Spinal cord (tissue), 10 donors: Measurements from ENCODE around the gene CACNG4. TPM values are rescaled to one million over a fixed set of nuclear protein-coding genes. Genes with fewer than 3 reads are reported as not detected.
"Not testable (repeated sequence)": the region's sequence is repeated elsewhere in the genome, so short reads cannot be mapped to it uniquely, and the experiment has no call there.

Experiments
- DNase-seq, 6 donors: peaks; one replicate each; pipeline versions ENCODE4 v3.0.0 to v3.0.0-alpha.2; 2013 to 2015; ENCODE audit warnings: low spot score in 6 of 6, low read depth in 4 of 6
- H3K27ac ChIP-seq: one replicate; pipeline ENCODE4 v1.5.1; 2013; ENCODE audit warnings: low read depth, low read length, control low read depth
- H3K27me3 ChIP-seq: one replicate; pipeline ENCODE4 v1.6.1; 2013; ENCODE audit warnings: low read length; ENCODE audit not compliant: control insufficient read depth, insufficient read depth
- H3K36me3 ChIP-seq: one replicate; pipeline ENCODE4 v1.6.1; 2013; ENCODE audit warnings: low read length; ENCODE audit not compliant: control insufficient read depth, insufficient read depth
- H3K4me1 ChIP-seq: one replicate; pipeline ENCODE4 v1.6.1; 2013; ENCODE audit warnings: low read length; ENCODE audit not compliant: control insufficient read depth, insufficient read depth
- H3K4me3 ChIP-seq: one replicate; pipeline ENCODE4 v1.5.1; 2013; ENCODE audit warnings: low read depth, low read length, control low read depth
- H3K9me3 ChIP-seq: one replicate; pipeline ENCODE4 v1.6.1; 2013; ENCODE audit warnings: low read length; ENCODE audit not compliant: control insufficient read depth, insufficient read depth
- WGBS: methylation state at CpG from one replicate; pipeline ENCODE4 v1.1.5; 2013; ENCODE audit warnings: missing lambda C conversion rate; ENCODE audit not compliant: insufficient coverage; 5-methylcytosine and 5-hydroxymethylcytosine counted together
- polyA plus RNA-seq, 2 donors: library from polyadenylated mRNA; unstranded; fragments of 120-200 nt; gene quantifications; one replicate each; pipeline ENCODE4 v1.2.1, GENCODE V29; 2013; ENCODE audit not compliant: insufficient read length in 2 of 2
- total RNA-seq, 2 donors: library from RNA; depleted of rRNA in 1 of 2; stranded (reverse); fragments of 120-200 nt in 1 of 2; fragments of >200 nt in 1 of 2; gene quantifications; one replicate each; pipeline versions ENCODE4 v1.2.3 to v1.2.4, GENCODE V29; 2013 to 2014
- donor health status: healthy.

CACNG4 gene
- total and polyA plus RNA-seq, 4 donors, result 19.7 to 161 (median 86.1) TPM

GRCh38 chr17:66967837-66968543 is 3.5 kb downstream of the CACNG4 start:
- H3K9me3 ChIP-seq, result no peaks in the 10 kb centered on the region

GRCh38 chr17:66968916-66969315 is 4.4 kb downstream of the CACNG4 start:
- WGBS, result 69% methylated on average over 4 of the region's 4 CpGs
- no peak overlapping the region for H3K27ac ChIP-seq
- H3K27me3 ChIP-seq, result no peaks in the 10 kb centered on the region

More at GRCh38 chr17:66967837-66968543, 3.5 kb downstream of the CACNG4 start:
- H3K4me1 ChIP-seq, result peaks cover 52% of the 10 kb centered on the region
- peaks cover 42% of the 10 kb centered on the region for H3K36me3 ChIP-seq
- H3K27me3 ChIP-seq, result no peaks in the 10 kb centered on the region
- no peak overlapping the region for H3K4me3 ChIP-seq
- 51% methylated on average over 10 of the region's 10 CpGs for WGBS
- no peak overlapping the region for H3K27ac ChIP-seq
- DNase-seq, result peak in 2 of 6 donors; percentile 50 to 52

GRCh38 chr17:66970140-66970539 is 5.6 kb downstream of the CACNG4 start:
- Histone ChIP-seq H3K36me3 (peaks cover 59% of the 10 kb centered on the region), H3K4me3 (no peak overlapping the region), H3K4me1 (peaks cover 61% of the 10 kb centered on the region), H3K27ac (no peak overlapping the region), H3K9me3 (no peaks in the 10 kb centered on the region), H3K27me3 (no peaks in the 10 kb centered on the region)
- WGBS, result 89% methylated on average over 6 of the region's 6 CpGs
- DNase-seq, result no peak

More at GRCh38 chr17:66968916-66969315, 4.4 kb downstream of the CACNG4 start:
- no peaks in the 10 kb centered on the region for H3K9me3 ChIP-seq
- DNase-seq, result no peak
- peaks cover 52% of the 10 kb centered on the region for H3K36me3 ChIP-seq
- no peak overlapping the region for H3K4me3 ChIP-seq
- peaks cover 52% of the 10 kb centered on the region for H3K4me1 ChIP-seq

GRCh38 chr17:66970797-66971196 is 6.3 kb downstream of the CACNG4 start:
- 77% methylated on average over 5 of the region's 6 CpGs for WGBS
- peaks cover 64% of the 10 kb centered on the region for H3K4me1 ChIP-seq
- no peak for DNase-seq
- no peaks in the 10 kb centered on the region for H3K27me3 ChIP-seq
- no peaks in the 10 kb centered on the region for H3K9me3 ChIP-seq
- no peak overlapping the region for H3K4me3 ChIP-seq
- no peak overlapping the region for H3K27ac ChIP-seq
- peaks cover 62% of the 10 kb centered on the region for H3K36me3 ChIP-seq

GRCh38 chr17:66971264-66971663 is 6.8 kb downstream of the CACNG4 start:
- H3K9me3 ChIP-seq, result no peaks in the 10 kb centered on the region
- H3K36me3 ChIP-seq, result peaks cover 66% of the 10 kb centered on the region
- H3K4me1 ChIP-seq, result peaks cover 64% of the 10 kb centered on the region
- no peak overlapping the region for H3K27ac ChIP-seq
- no peaks in the 10 kb centered on the region for H3K27me3 ChIP-seq
- H3K4me3 ChIP-seq, result no peak overlapping the region
- WGBS, result 79% methylated on average over 6 of the region's 6 CpGs
- no peak for DNase-seq

GRCh38 chr17:66971730-66972441 is 7.4 kb downstream of the CACNG4 start:
- Histone ChIP-seq H3K27ac (no peak overlapping the region), H3K27me3 (no peaks in the 10 kb centered on the region), H3K4me3 (no peak overlapping the region), H3K4me1 (peaks cover 64% of the 10 kb centered on the region), H3K9me3 (no peaks in the 10 kb centered on the region), H3K36me3 (peaks cover 71% of the 10 kb centered on the region)
- DNase-seq, result no peak
- WGBS, result 89% methylated on average over 15 of the region's 15 CpGs

GRCh38 chr17:66972442-66972830 is 7.9 kb downstream of the CACNG4 start:
- WGBS, result 84% methylated on average over 9 of the region's 10 CpGs
- Histone ChIP-seq H3K36me3 (peaks cover 72% of the 10 kb centered on the region), H3K4me1 (peaks cover 63% of the 10 kb centered on the region)
- not testable (repeated sequence) for H3K27ac ChIP-seq, H3K4me3 ChIP-seq, DNase-seq, H3K9me3 ChIP-seq, H3K27me3 ChIP-seq

GRCh38 chr17:66975188-66975587 is 10.7 kb downstream of the CACNG4 start:
- no peak overlapping the region for H3K27ac ChIP-seq
- H3K4me3 ChIP-seq, result no peak overlapping the region
- H3K4me1 ChIP-seq, result peaks cover 59% of the 10 kb centered on the region
- peaks cover 66% of the 10 kb centered on the region for H3K36me3 ChIP-seq
- H3K9me3 ChIP-seq, result no peaks in the 10 kb centered on the region
- whole genome bisulfite sequencing, result 71% methylated on average over 1 of the region's 3 CpGs
- H3K27me3 ChIP-seq, result no peaks in the 10 kb centered on the region
- no peak for DNase-seq

- Histone ChIP-seq H3K9me3 (no peaks in the 10 kb centered on the region), H3K27me3 (no peaks in the 10 kb centered on the region), H3K4me1 (peaks cover 59% of the 10 kb centered on the region), H3K4me3 (no peak overlapping the region), H3K36me3 (peaks cover 61% of the 10 kb centered on the region), H3K27ac (no peak overlapping the region)
- WGBS, result 56% methylated on average over 13 of the region's 14 CpGs
- DNase-seq, result peak in 1 of 6 donors; percentile 38
Observed at GRCh38 chr17:66975614-66976378, 11.3 kb downstream of the CACNG4 start.
